Mesenchymal stem cell (in vitro differentiated cells and primary cell): ENCODE data around the gene SUCO.

Source experiments
- DNase-seq: peaks from one replicate; pipeline ENCODE4 v3.0.0-alpha.2; 2013
- H2AFZ ChIP-seq: one replicate; pipeline ENCODE4 v1.6.1; 2013; ENCODE audit warnings: low read depth, mild to moderate bottlenecking, control low read depth, inconsistent platforms, low read length, moderate library complexity
- H2AK5ac ChIP-seq: 2 replicates; pipeline ENCODE4 v1.6.1; 2013; ENCODE audit warnings: low read length, moderate library complexity, mild to moderate bottlenecking, inconsistent platforms; ENCODE audit not compliant: severe bottlenecking
- H2BK120ac ChIP-seq: one replicate; pipeline ENCODE4 v1.6.1; 2013; ENCODE audit warnings: low read depth, mild to moderate bottlenecking, inconsistent platforms, low read length, moderate library complexity
- H2BK12ac ChIP-seq, 2 experiments: one replicate each; pipeline ENCODE4 v1.6.1; 2013; ENCODE audit warnings: inconsistent platforms in 2 of 2, low read length in 2 of 2, mild to moderate bottlenecking in 2 of 2, moderate library complexity in 2 of 2, control low read depth in 1 of 2
- H2BK15ac ChIP-seq: one replicate; pipeline ENCODE4 v1.6.1; 2013; ENCODE audit warnings: mild to moderate bottlenecking, low read depth, inconsistent platforms; ENCODE audit not compliant: poor library complexity, severe bottlenecking
- H2BK5ac ChIP-seq: 2 replicates; pipeline ENCODE4 v1.6.1; 2013; ENCODE audit warnings: low read depth, mild to moderate bottlenecking, low read length, control low read depth, inconsistent platforms; ENCODE audit not compliant: poor library complexity, severe bottlenecking
- H3K14ac ChIP-seq, 2 experiments: one replicate each; pipeline ENCODE4 v1.6.1; 2013; ENCODE audit warnings: inconsistent platforms in 2 of 2, low read length in 2 of 2, control low read depth in 1 of 2, mild to moderate bottlenecking in 1 of 2, moderate library complexity in 1 of 2
- H3K18ac ChIP-seq, 2 experiments: one replicate each; pipeline ENCODE4 v1.6.1; 2013; ENCODE audit warnings: inconsistent platforms in 2 of 2, low read length in 2 of 2, control low read depth in 1 of 2, low read depth in 1 of 2, mild to moderate bottlenecking in 1 of 2
- H3K23ac ChIP-seq, 2 experiments: one replicate each; pipeline ENCODE4 v1.6.1; 2013; ENCODE audit warnings: inconsistent platforms in 2 of 2, low read length in 2 of 2, mild to moderate bottlenecking in 2 of 2, moderate library complexity in 2 of 2, control low read depth in 1 of 2
- H3K27ac ChIP-seq: 2 replicates; pipeline ENCODE4 v1.5.1; 2013; ENCODE audit warnings: mild to moderate bottlenecking, moderate library complexity, low read length, control low read depth, inconsistent platforms; ENCODE audit not compliant: poor library complexity, severe bottlenecking
- H3K27me3 ChIP-seq, 2 experiments: 2 replicates each; pipeline versions ENCODE4 v1.6.1 to v1.7.0; 2013; ENCODE audit warnings: low read length in 2 of 2, mild to moderate bottlenecking in 2 of 2, moderate library complexity in 2 of 2, control low read depth in 1 of 2, inconsistent platforms in 1 of 2; ENCODE audit not compliant: control insufficient read depth in 1 of 2, insufficient read depth in 1 of 2
- H3K36me3 ChIP-seq, 2 experiments: 2 replicates each; pipeline versions ENCODE4 v1.6.1 to v1.7.0; 2013; ENCODE audit warnings: low read length in 2 of 2, control low read depth in 1 of 2, inconsistent platforms in 1 of 2, low read depth in 1 of 2, mild to moderate bottlenecking in 1 of 2; ENCODE audit not compliant: insufficient read depth in 2 of 2, control insufficient read depth in 1 of 2
- H3K4ac ChIP-seq, 2 experiments: one replicate each; pipeline ENCODE4 v1.6.1; 2013; ENCODE audit warnings: inconsistent platforms in 2 of 2, low read length in 2 of 2, mild to moderate bottlenecking in 2 of 2, moderate library complexity in 2 of 2, control low read depth in 1 of 2, low read depth in 1 of 2
- H3K4me1 ChIP-seq: 2 replicates; pipeline ENCODE4 v1.6.1; 2013; ENCODE audit warnings: low read depth, low read length, control low read depth; ENCODE audit not compliant: control insufficient read depth, insufficient read depth
- H3K4me2 ChIP-seq: 2 replicates; pipeline ENCODE4 v1.6.1; 2013; ENCODE audit warnings: low read length, mild to moderate bottlenecking, inconsistent platforms; ENCODE audit not compliant: poor library complexity, severe bottlenecking
- H3K4me3 ChIP-seq, 2 experiments: 2 replicates each; pipeline versions ENCODE4 v1.5.1 to v1.7.0; 2013; ENCODE audit warnings: low read length in 2 of 2, mild to moderate bottlenecking in 2 of 2, control low read depth in 1 of 2, low read depth in 1 of 2; ENCODE audit not compliant: insufficient read depth in 1 of 2
- H3K79me1 ChIP-seq: replicated peaks from 2 replicates; pipeline ENCODE4 v1.6.1; 2013; ENCODE audit warnings: mild to moderate bottlenecking, control low read depth, low read length, inconsistent platforms; ENCODE audit not compliant: poor library complexity, severe bottlenecking
- H3K9ac ChIP-seq: 2 replicates; pipeline ENCODE4 v1.7.0; 2013; ENCODE audit warnings: mild to moderate bottlenecking, low read length, moderate library complexity
- H3K9me3 ChIP-seq: 2 replicates; pipeline ENCODE4 v1.7.0; 2013; ENCODE audit warnings: mild to moderate bottlenecking, low read length; ENCODE audit not compliant: control insufficient read depth
- H4K8ac ChIP-seq: one replicate; pipeline ENCODE4 v1.6.1; 2013; ENCODE audit warnings: inconsistent platforms, mild to moderate bottlenecking, low read length, moderate library complexity
- H4K91ac ChIP-seq: one replicate; pipeline ENCODE4 v1.6.1; 2013; ENCODE audit warnings: mild to moderate bottlenecking, low read length, inconsistent platforms
- WGBS: methylation state at CpG from one replicate; pipeline ENCODE4 v1.1.7; 2013; ENCODE audit warnings: mixed read lengths; 5-methylcytosine and 5-hydroxymethylcytosine counted together

The SUCO gene

GRCh38 chr1:172537827-172538391, 5.0 kb downstream of the SUCO start:
- H3K4me3 ChIP-seq, result no peak overlapping the region
- no peak overlapping the region for H2AK5ac ChIP-seq
- no peak overlapping the region for H4K8ac ChIP-seq
- no peak overlapping the region for H3K14ac ChIP-seq
- no peaks in the 10 kb centered on the region for H3K9me3 ChIP-seq
- H2AFZ ChIP-seq, result no peak overlapping the region
- H2BK12ac ChIP-seq, result no peak overlapping the region
- no peak overlapping the region for H2BK120ac ChIP-seq
- no peak overlapping the region for H3K18ac ChIP-seq
- H3K36me3 ChIP-seq, result no peaks in the 10 kb centered on the region
- DNase-seq, result no peak
- no peak overlapping the region for H3K4me2 ChIP-seq
- no peak overlapping the region for H3K4ac ChIP-seq
- WGBS, result 90% methylated on average over 5 of the region's 5 CpGs
- no peak overlapping the region for H3K23ac ChIP-seq
- H4K91ac ChIP-seq, result no peak overlapping the region
- no peak overlapping the region for H3K9ac ChIP-seq
- H3K4me1 ChIP-seq, result peaks cover 3% of the 10 kb centered on the region
- H2BK15ac ChIP-seq, result no peak overlapping the region
- H3K27me3 ChIP-seq, result no peaks in the 10 kb centered on the region
- H2BK5ac ChIP-seq, result no peak overlapping the region
- no peaks in the 10 kb centered on the region for H3K79me1 ChIP-seq
- no peak overlapping the region for H3K27ac ChIP-seq

- Histone ChIP-seq H3K18ac (no peak overlapping the region), H2AK5ac (no peak overlapping the region), H3K4me3 (no peak overlapping the region), H2BK5ac (no peak overlapping the region), H3K27me3 (no peaks in the 10 kb centered on the region), H3K9ac (no peak overlapping the region), H3K4me2 (no peak overlapping the region), H3K14ac (no peak overlapping the region), H3K27ac (no peak overlapping the region), H2BK15ac (no peak overlapping the region), H4K8ac (no peak overlapping the region), H3K79me1 (no peaks in the 10 kb centered on the region), H3K23ac (no peak overlapping the region), H2BK12ac (no peak overlapping the region), H3K4ac (no peak overlapping the region), H4K91ac (no peak overlapping the region), H2AFZ (no peak overlapping the region), H3K4me1 (peaks cover 3% of the 10 kb centered on the region), H2BK120ac (no peak overlapping the region), H3K36me3 (no peaks in the 10 kb centered on the region), H3K9me3 (no peaks in the 10 kb centered on the region)
- no peak for DNase-seq
Measured at GRCh38 chr1:172540635-172541034, 7.7 kb downstream of the SUCO start.

- Histone ChIP-seq H2BK120ac (no peak overlapping the region), H3K79me1 (no peaks in the 10 kb centered on the region), H3K9me3 (no peaks in the 10 kb centered on the region), H2AFZ (no peak overlapping the region), H3K4me3 (no peak overlapping the region), H3K9ac (no peak overlapping the region), H3K23ac (no peak overlapping the region), H2AK5ac (no peak overlapping the region), H3K4me2 (no peak overlapping the region), H3K27ac (no peak overlapping the region), H3K4ac (no peak overlapping the region), H3K18ac (no peak overlapping the region), H3K14ac (no peak overlapping the region), H3K36me3 (no peaks in the 10 kb centered on the region), H2BK12ac (no peak overlapping the region), H3K27me3 (no peaks in the 10 kb centered on the region), H3K4me1 (peaks cover 3% of the 10 kb centered on the region), H4K91ac (no peak overlapping the region), H2BK15ac (no peak overlapping the region), H2BK5ac (no peak overlapping the region), H4K8ac (no peak overlapping the region)
- no peak for DNase-seq
- WGBS, result 87% methylated on average over 2 of the region's 2 CpGs
Measured at GRCh38 chr1:172544481-172545104, 11.6 kb downstream of the SUCO start.

DNA sequence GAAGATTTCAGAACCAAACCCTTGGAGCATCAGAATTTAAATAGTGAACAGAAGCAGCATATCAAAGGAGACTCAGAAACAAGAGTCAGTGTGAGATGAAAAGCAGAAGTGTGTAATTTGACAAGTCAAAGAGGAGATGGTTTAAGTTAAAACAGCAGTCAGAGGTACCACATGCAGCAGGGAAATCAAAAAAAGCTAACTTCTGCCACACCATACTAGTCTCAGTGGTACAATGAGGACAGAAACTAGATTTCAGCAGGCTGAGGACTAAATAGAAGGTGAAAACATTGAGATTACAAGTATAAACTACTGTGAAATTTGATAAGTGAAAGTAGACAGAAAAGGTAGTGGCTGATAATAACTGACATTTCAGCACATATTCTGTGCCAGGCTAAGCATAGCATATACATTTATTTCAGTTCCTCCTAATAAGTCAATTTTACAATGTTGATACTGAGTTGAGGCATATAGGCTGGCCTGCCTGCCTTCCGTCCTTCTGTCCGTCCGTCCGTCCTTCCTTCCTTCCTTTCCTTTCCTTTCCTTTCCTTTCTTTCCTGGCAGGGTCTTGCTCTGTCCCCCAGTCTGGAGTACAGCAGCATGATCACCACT, 12.6 kb downstream of the SUCO start:
- H3K79me1 ChIP-seq, result no peaks in the 10 kb centered on the region
- no peak overlapping the region for H2BK5ac ChIP-seq
- no peak overlapping the region for H2AFZ ChIP-seq
- no peak overlapping the region for H2AK5ac ChIP-seq
- H3K9me3 ChIP-seq, result no peaks in the 10 kb centered on the region
- no peak overlapping the region for H3K9ac ChIP-seq
- no peak overlapping the region for H4K8ac ChIP-seq
- no peak overlapping the region for H2BK15ac ChIP-seq
- no peak overlapping the region for H3K4me2 ChIP-seq
- H3K27ac ChIP-seq, result no peak overlapping the region
- no peak overlapping the region for H3K4ac ChIP-seq
- H3K23ac ChIP-seq, result no peak overlapping the region
- 95% methylated on average over 4 of the region's 4 CpGs for WGBS
- no peak overlapping the region for H4K91ac ChIP-seq
- H3K36me3 ChIP-seq, result no peaks in the 10 kb centered on the region
- H3K27me3 ChIP-seq, result no peaks in the 10 kb centered on the region
- peak overlapping the region in 1 of 2 experiments; percentile 51 for H3K14ac ChIP-seq
- no peak overlapping the region for H2BK12ac ChIP-seq
- no peak overlapping the region for H3K18ac ChIP-seq
- no peak overlapping the region for H3K4me3 ChIP-seq
- H2BK120ac ChIP-seq, result no peak overlapping the region
- H3K4me1 ChIP-seq, result peaks cover 3% of the 10 kb centered on the region
- DNase-seq, result no peak
